Ramos (cell line): ENCODE data around the gene CBLC.
"Not testable (repeated sequence)": the region's sequence is repeated elsewhere in the genome, so short reads cannot be mapped to it uniquely, and the experiment has no call there.

Experiments
- in situ Hi-C: fragments of 300-500 bp; cut with MboI; formaldehyde crosslinking; loops from one replicate; pipeline ENCODE4 v1.14.3; 2022; ENCODE audit warnings: low sequenced_read_pairs; ENCODE audit not compliant: unreplicated experiment

The CBLC gene

DNA sequence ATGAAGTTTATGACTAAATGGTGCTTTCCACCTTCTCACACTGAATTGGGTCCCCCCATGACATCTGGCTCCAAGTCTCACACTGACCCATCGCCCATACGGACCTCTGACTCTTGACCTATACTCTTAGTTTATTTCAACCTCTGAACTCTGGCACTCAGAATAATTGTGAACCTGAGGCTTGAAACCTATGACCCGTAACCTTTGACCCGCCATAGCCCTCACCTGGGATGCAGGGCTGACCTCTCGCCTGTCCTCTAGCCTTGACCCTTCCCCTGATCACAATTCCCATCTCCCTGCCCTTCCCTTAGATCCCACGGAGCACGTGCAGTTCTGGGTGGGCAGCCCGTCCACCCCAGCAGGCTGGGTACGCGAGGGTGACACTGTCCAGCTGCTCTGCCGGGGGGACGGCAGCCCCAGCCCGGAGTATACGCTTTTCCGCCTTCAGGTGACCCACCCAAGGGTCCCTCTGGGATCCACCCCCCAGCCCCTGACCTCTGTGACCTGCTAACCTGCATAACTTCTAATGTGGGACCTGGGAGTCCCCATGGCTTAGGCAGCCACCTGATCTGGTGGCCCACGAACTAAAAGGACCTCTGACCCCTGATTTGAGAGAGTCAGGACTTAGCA, 36.3 kb downstream of the CBLC start:
- in situ Hi-C loops: no loop called here

DNA sequence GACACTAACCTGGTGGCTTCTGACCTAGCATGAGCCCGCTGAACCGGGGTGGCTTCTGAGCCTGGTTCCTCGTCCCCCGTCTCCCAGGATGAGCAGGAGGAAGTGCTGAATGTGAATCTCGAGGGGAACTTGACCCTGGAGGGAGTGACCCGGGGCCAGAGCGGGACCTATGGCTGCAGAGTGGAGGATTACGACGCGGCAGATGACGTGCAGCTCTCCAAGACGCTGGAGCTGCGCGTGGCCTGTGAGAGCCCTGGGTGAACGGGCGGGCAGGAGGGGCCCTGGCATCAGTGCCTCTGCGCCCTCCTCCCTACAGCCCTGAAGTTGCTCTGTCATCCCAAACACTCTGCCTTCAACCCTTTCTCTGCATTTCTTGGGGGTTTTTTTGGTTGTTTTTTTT, 36.8 kb downstream of the CBLC start:
- in situ Hi-C loops: no loop called here

- in situ Hi-C loops: no loop called here
Observed at GRCh38 chr19:44816301-44816700, 38.6 kb downstream of the CBLC start.

- in situ Hi-C loops: no loop called here
Observed at GRCh38 chr19:44817725-44818465, 40.2 kb downstream of the CBLC start.

GRCh38 chr19:44818466-44819031, 40.9 kb downstream of the CBLC start:
- in situ Hi-C loops: no loop called here

- in situ Hi-C loops: no loop called here
Observed at GRCh38 chr19:44819246-44819832, 41.6 kb downstream of the CBLC start.

- in situ Hi-C loops: no loop called here
Observed at GRCh38 chr19:44820648-44821609, 43.2 kb downstream of the CBLC start.

DNA sequence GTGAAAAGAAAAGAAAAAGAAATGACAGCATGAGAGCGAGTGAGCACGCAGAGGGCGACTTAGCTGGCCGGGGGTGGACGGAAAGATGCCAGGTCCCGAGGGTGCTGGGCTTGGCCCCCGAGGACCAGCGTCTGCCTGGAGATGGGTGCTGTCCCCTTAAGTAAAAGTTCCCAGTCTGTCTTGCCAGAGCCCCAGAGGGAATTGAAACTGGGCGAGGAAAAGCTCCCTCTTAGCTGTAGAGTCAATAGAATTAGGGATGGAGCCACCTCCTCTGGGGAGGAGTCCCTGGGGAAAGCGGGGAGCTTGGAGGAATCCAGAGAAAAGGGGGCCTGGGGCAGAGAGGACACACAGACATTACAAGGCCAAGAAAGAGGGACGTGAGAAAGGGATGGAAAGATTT, 44.5 kb downstream of the CBLC start:
- in situ Hi-C loops: no loop called here

- in situ Hi-C loops: no loop called here
Observed at GRCh38 chr19:44822670-44823372, 45.1 kb downstream of the CBLC start.

DNA sequence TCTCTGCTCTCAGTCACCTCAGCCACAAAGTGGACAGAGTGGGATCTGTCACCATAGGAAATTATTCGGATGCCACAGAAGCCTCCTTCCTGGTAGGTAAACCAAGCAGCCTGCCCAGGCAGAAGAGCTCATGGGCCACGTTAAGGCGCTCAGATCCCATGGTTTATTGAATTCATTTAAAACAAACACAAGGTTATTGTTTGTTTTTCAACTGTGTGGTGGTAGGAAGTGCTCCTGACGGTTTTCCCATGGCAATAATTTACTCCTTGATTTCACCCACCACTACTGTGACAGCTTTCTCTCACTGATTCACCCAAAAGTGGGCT, 45.6 kb downstream of the CBLC start:
- in situ Hi-C loops: no loop called here

DNA sequence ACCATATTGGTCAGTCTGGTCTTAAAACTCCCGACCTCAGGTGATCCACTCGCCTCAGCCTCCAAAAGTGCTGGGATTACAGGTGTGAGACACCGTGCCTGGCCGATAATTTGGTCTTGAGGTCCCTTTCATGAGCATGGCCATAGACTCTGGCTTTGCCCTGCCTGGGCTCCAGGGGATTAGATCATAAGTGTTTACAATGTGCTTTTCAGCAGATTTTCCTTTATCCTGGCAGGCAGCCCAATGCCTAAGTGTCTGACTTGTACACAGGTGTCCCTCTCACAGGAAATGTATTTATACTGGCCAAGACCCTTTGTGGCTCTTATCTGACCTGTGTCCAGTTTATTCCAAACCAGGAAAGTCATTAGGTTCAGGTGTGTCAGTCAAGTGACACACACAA, 47.1 kb downstream of the CBLC start:
- in situ Hi-C loops: no loop called here

GRCh38 chr19:44832875-44833274, 55.2 kb downstream of the CBLC start:
- in situ Hi-C loops: not testable (repeated sequence)

- in situ Hi-C loops: not testable (repeated sequence)
Observed at GRCh38 chr19:44834399-44834798, 56.7 kb downstream of the CBLC start.

DNA sequence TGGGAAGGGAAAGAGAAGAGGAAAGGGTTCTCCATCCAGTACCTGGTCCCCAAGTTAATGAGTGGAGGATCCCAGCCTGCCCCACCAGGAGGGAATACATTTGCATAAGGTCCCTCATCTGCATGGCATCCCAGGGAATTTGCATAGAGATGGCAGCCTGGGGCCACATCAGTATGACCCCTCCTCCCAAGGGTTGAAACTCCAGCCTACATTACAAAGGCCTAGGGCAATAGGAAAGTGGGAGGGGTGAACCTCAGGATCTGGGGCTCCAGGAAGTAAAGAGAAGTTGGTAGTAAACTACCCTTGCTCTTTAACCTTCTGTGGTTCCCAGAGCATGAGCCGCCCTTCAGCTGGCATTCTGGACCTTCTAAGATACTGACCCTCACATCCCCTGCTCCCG, 61.6 kb downstream of the CBLC start:
- in situ Hi-C loops: no loop called here

GRCh38 chr19:44840811-44841210, 63.1 kb downstream of the CBLC start:
- in situ Hi-C loops: no loop called here

DNA sequence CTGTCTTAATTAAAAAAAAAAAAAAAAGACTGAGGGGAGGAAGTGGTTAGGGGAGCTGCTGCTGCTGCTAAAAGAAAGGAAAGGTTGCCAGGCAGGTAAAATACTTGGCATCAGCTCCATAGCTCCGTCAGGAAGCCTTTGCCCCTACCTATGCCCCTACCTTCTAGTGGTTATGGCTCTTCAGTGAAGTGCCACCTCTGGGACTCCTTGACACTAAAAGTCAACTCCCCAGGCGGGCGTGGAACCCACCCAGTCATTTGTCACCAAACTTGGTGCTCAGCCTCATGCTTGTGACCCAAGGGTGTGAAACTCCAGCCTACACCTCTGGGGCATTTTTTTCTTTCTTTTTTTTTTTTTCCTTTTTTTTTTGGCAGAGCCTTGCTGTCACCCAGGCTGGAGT, 63.5 kb downstream of the CBLC start:
- in situ Hi-C loops: no loop called here

- in situ Hi-C loops: no loop called here
Observed at GRCh38 chr19:44845286-44845611, 67.6 kb downstream of the CBLC start.

DNA sequence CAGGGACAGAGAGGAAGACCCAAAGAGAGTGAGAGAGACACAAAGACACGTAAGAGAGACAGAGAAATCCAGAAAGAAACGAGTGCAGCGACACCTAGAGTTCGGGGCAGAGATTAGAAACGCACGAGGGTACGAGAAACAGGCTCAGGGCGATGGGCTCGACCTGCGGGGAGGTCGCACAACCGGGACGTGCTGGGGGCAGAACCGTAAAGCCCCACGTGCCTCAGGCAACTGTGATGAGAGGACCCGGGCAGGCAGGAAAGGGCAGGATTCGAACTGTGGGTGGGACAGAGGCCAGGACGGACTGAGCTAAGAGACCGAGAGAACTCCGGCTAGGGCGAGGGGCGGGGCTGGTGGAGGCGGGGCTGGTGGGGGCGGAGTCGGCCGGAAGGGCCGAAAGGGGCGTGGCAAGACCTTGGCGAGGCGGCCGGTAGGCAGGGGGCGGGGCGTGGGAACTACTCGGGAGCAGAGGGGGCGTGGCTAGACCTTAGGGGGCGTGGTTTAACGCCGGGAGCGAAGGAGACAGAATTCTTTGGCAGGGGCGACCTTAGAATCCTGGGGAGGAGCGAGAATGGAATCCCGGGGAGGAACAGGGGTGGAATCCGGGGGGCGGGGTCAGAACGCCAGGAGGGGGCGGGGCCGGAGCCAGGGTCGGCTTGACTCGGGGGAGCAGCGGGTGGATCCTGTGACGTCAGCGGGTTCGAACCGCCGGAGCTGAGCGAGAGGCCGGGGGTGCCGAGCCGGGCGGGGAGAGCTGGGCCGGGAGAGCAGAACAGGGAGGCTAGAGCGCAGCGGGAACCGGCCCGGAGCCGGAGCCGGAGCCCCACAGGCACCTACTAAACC, 68.1 kb downstream of the CBLC start, which contains the start of gene NECTIN2:
Gene NECTIN2 (plus strand): TSS at position 686 of the 843 bp plus-strand sequence. CDS start 229 bp downstream, outside the sequence.
- in situ Hi-C loops: no loop called here
